OCI-LY7 (cell line): ENCODE data around the gene PTBP3.

Experiments
- CTCF ChIP-seq: fragments of 200-600 bp; sonication (generic); conservative IDR thresholded peaks from 2 replicates; pipeline ENCODE4 v1.5.1; 2014; ENCODE audit warnings: mild to moderate bottlenecking, antibody characterized with exemption, low read length, moderate library complexity, mixed read lengths
- EZH2phosphoT487 ChIP-seq: fragments of 200-600 bp; sonication (generic); IDR thresholded peaks from 2 replicates; pipeline ENCODE4 v1.6.1; 2018; ENCODE audit warnings: low read depth, borderline replicate concordance, mild to moderate bottlenecking, mixed run types, antibody characterized with exemption, low read length, moderate library complexity, mixed read lengths

DNA sequence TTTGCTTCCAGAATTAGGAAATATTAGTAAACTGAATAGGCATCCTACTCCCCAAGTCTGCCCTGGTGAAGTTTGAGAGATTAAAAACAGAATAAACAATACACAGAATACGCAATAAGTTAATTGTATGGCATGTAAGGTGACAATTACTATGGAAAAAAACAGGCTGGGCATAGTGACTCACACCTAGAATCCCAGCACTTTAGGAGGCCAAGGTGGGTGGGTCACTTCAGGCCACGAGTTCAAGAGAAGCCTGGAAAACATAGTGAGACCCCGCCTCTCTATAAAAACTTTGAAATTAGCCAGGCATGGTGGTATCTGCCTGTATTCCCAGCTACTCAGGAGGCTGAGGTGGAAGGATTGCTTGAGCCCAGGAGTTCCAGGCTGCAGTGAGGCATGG, 94.1 kb downstream of the PTBP3 start:
- TF ChIP-seq CTCF (no peak), EZH2phosphoT487 (no peak)
